Measurements from ENCODE around the gene PDE7B. TPM values are rescaled to one million over a fixed set of nuclear protein-coding genes. Genes with fewer than 3 reads are reported as not detected.
A peak's percentile ranks its signal among the peaks of the same experiment; 100 is the strongest.

The PDE7B gene
- total and polyA plus RNA-seq, 4 donors = 0.75 to 5.2 (median 1.3) TPM

- Histone ChIP-seq H3K27me3 (ENCODE audit: control insufficient read depth in 4 of 4, insufficient read depth in 4 of 4, low read length in 3 of 4) (no peaks in the 10 kb centered on the region), H3K4me3 (ENCODE audit: low read depth in 1 of 3, low read length in 3 of 3) (no peak overlapping the region), H3K27ac (ENCODE audit: low read depth in 1 of 2, low read length in 2 of 2) (peak overlapping the region; percentile 48 to 62), H3K36me3 (ENCODE audit: control insufficient read depth in 4 of 4, insufficient read depth in 3 of 4, low read depth in 1 of 4, low read length in 3 of 4) (no peaks in the 10 kb centered on the region), H3K9me3 (ENCODE audit: control insufficient read depth in 4 of 4, low read length in 3 of 4) (no peaks in the 10 kb centered on the region), H3K9ac (ENCODE audit: low read depth in 1 of 2, low read length in 2 of 2) (no peak overlapping the region), H3K4me1 (ENCODE audit: control insufficient read depth in 4 of 4, insufficient read depth in 4 of 4, low read length in 3 of 4) (peaks cover 4 to 21% (median 14%) of the 10 kb centered on the region in 4 donors)
- WGBS = 36% methylated on average over 2 of the region's 2 CpGs
- peak; percentile 27 to 73 for TF ChIP-seq HNF4A (conservative IDR thresholded peaks at IDR 0.05)
- no peak for TF ChIP-seq HNF4G (IDR thresholded peaks at IDR 0.05)
- DNase-seq (ENCODE audit: low spot score) = no peak
These were observed 51.3 kb downstream of the PDE7B start for GRCh38 chr6:135902756-135903331.

GRCh38 chr6:135904666-135905065 is 53.2 kb downstream of the PDE7B start:
- Histone ChIP-seq H3K9ac (ENCODE audit: low read depth in 1 of 2, low read length in 2 of 2) (no peak overlapping the region), H3K36me3 (ENCODE audit: control insufficient read depth in 4 of 4, insufficient read depth in 3 of 4, low read depth in 1 of 4, low read length in 3 of 4) (no peaks in the 10 kb centered on the region), H3K4me1 (ENCODE audit: control insufficient read depth in 4 of 4, insufficient read depth in 4 of 4, low read length in 3 of 4) (peaks cover 7 to 21% (median 14%) of the 10 kb centered on the region in 4 donors), H3K27ac (ENCODE audit: low read depth in 1 of 2, low read length in 2 of 2) (peak overlapping the region in 1 of 2 donors; percentile 19), H3K27me3 (ENCODE audit: control insufficient read depth in 4 of 4, insufficient read depth in 4 of 4, low read length in 3 of 4) (no peaks in the 10 kb centered on the region), H3K9me3 (ENCODE audit: control insufficient read depth in 4 of 4, low read length in 3 of 4) (no peaks in the 10 kb centered on the region), H3K4me3 (ENCODE audit: low read depth in 1 of 3, low read length in 3 of 3) (no peak overlapping the region)
- DNase-seq (ENCODE audit: low spot score) = no peak
- WGBS = 69% methylated on average over 2 of the region's 2 CpGs
- peak; percentile 57 for TF ChIP-seq ZBTB33 (IDR thresholded peaks at IDR 0.05)
- TF ChIP-seq REST (IDR thresholded peaks at IDR 0.05) = no peak
- TF ChIP-seq GABPA (IDR thresholded peaks at IDR 0.05 in 1 of 2, conservative IDR thresholded peaks at IDR 0.05 in 1 of 2) = no peak
- no peak for TF ChIP-seq EGR1 (IDR thresholded peaks at IDR 0.05; ENCODE audit: low read depth in 2 of 2)
- peak; percentile 92 to 95 for TF ChIP-seq JUND (IDR thresholded peaks at IDR 0.05)
- TF ChIP-seq CTCF (IDR thresholded peaks at IDR 0.05; ENCODE audit: low read depth, low read length, missing input control) = no peak
- no peak for TF ChIP-seq HNF4G (IDR thresholded peaks at IDR 0.05)
- TF ChIP-seq ATF3 (IDR thresholded peaks at IDR 0.05) = peak; percentile 74
- peak; percentile 43 for TF ChIP-seq MAX (IDR thresholded peaks at IDR 0.05)
- TF ChIP-seq NR2F2 (IDR thresholded peaks at IDR 0.05) = no peak
- peak; percentile 21 to 25 for TF ChIP-seq RAD21 (IDR thresholded peaks at IDR 0.05)
- peak; percentile 81 to 89 for TF ChIP-seq RXRA (IDR thresholded peaks at IDR 0.05)
- TF ChIP-seq FOXA2 (IDR thresholded peaks at IDR 0.05) = peak; percentile 28
- peak; percentile 50 for TF ChIP-seq YY1 (IDR thresholded peaks at IDR 0.05)
- TF ChIP-seq TAF1 (conservative IDR thresholded peaks at IDR 0.05) = no peak
- peak; percentile 37 for TF ChIP-seq SP1 (IDR thresholded peaks at IDR 0.05)
- TF ChIP-seq FOXA1 (IDR thresholded peaks at IDR 0.05) = no peak
- peak; percentile 36 to 65 for TF ChIP-seq HNF4A (conservative IDR thresholded peaks at IDR 0.05)
